ENCODE data around the gene C4A.
A peak's percentile ranks its signal among the peaks of the same experiment; 100 is the strongest.
"Not testable (repeated sequence)": the region's sequence is repeated elsewhere in the genome, so short reads cannot be mapped to it uniquely, and the experiment has no call there.

Gene C4A

GRCh38 chr6:32028631-32029030, 46.8 kb downstream of the C4A start:
- not testable (repeated sequence) for DNase-seq (ENCODE audit: low read depth in 3 of 3)

GRCh38 chr6:32029553-32029952, 47.7 kb downstream of the C4A start:
- DNase-seq (ENCODE audit: low read depth in 3 of 3), result not testable (repeated sequence)

- not testable (repeated sequence) for DNase-seq (ENCODE audit: low read depth in 3 of 3)
Measured at GRCh38 chr6:32035283-32036013, 53.6 kb downstream of the C4A start.

GRCh38 chr6:32037136-32037535, 55.3 kb downstream of the C4A start:
- not testable (repeated sequence) for DNase-seq (ENCODE audit: low read depth in 3 of 3)

- DNase-seq (ENCODE audit: low read depth in 3 of 3), result not testable (repeated sequence)
Measured at GRCh38 chr6:32037598-32038524, 56.0 kb downstream of the C4A start, which contains the start of gene CYP21A2. Gene CYP21A2 (plus strand): TSS chr6:32038415. CDS start chr6:32038423, 8 bp downstream.

GRCh38 chr6:32038878-32039277, 57.0 kb downstream of the C4A start:
- DNase-seq (ENCODE audit: low read depth in 3 of 3), result not testable (repeated sequence)

GRCh38 chr6:32039321-32040274, 57.7 kb downstream of the C4A start:
- DNase-seq (ENCODE audit: low read depth in 3 of 3), result not testable (repeated sequence)

- DNase-seq (ENCODE audit: low read depth in 3 of 3), result not testable (repeated sequence)
Measured at GRCh38 chr6:32040299-32041049, 58.6 kb downstream of the C4A start.

GRCh38 chr6:32041050-32041321, 59.1 kb downstream of the C4A start:
- DNase-seq (ENCODE audit: low read depth in 3 of 3), result not testable (repeated sequence)

GRCh38 chr6:32041385-32041784, 59.5 kb downstream of the C4A start:
- not testable (repeated sequence) for DNase-seq (ENCODE audit: low read depth in 3 of 3)

GRCh38 chr6:32042276-32042675, 60.4 kb downstream of the C4A start:
- not testable (repeated sequence) for DNase-seq (ENCODE audit: low read depth in 3 of 3)

- not testable (repeated sequence) for DNase-seq (ENCODE audit: low read depth in 3 of 3)
Measured at GRCh38 chr6:32043589-32044380, 61.9 kb downstream of the C4A start.

- DNase-seq (ENCODE audit: low read depth in 3 of 3), result not testable (repeated sequence)
Measured at GRCh38 chr6:32044916-32045315, 63.1 kb downstream of the C4A start.

GRCh38 chr6:32045811-32046449, 64.1 kb downstream of the C4A start:
- DNase-seq (ENCODE audit: low read depth in 3 of 3), result no peak

- no peak for DNase-seq (ENCODE audit: low read depth in 3 of 3)
Measured at GRCh38 chr6:32046450-32047083, 64.7 kb downstream of the C4A start.

- no peak for DNase-seq (ENCODE audit: low read depth in 3 of 3)
Measured at GRCh38 chr6:32047084-32047478, 65.2 kb downstream of the C4A start.

GRCh38 chr6:32047539-32047854, 65.6 kb downstream of the C4A start:
- no peak for DNase-seq (ENCODE audit: low read depth in 3 of 3)

- peak; percentile 24 to 56 (median 39) for DNase-seq (ENCODE audit: low read depth in 3 of 3)
Measured at GRCh38 chr6:32047855-32048766, 66.3 kb downstream of the C4A start.

Data from stimulated activated CD4-positive, alpha-beta T cell treated with anti-CD3 and anti-CD28 coated beads, TNF-alpha, amount 100 ng/mL, for 4 hours (primary cell).